ENCODE results near the gene PRDM5. TPM values are rescaled to one million over a fixed set of nuclear protein-coding genes. Genes with fewer than 3 reads are reported as not detected.

PRDM5 gene
- total RNA-seq, 1 donor from 2014 or later, result 21.9 TPM

DNA sequence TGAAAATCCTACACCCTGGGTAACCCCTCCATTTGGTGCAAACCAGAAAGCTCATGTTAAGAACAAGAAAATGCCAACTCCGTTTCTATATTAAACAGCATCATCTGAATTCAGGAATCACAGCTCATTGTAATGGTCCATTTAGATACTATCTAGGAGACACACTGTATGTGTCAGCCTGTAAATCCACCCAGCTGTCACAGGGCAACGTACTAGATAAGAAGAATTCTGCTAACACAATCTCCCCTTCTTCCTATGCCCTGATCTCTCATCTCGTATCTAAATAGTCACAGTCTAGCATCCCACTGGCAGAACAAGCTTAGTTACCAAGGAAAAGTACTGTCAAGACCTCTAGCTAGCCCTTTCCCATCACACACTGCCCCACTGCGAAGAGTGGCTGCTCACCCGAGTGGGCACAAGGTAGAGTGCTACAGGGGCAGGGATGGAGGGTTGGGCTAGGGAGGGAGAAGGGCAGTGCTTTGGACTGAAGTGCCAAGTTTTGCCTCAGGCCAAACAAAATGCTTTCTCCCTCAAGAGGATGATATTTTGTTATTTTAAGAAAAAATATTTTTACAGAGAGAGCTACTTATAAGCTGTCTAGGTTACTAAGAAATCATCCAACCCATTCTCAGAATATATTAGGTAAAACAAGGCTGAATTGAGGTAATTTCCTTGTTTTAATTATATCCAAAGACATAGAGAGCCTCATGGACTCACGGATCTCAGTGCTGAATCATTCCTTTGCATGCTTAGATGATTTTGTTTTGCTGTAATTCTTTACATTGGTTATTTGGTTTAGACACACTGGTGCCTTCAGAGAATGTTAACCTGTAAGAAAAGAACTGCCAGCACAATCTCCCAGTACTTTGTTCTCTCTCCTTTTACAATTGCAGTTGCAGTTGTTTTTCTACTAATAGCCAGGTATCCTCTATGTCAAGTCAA is 196.6 kb downstream of the PRDM5 start:
- Mint-ChIP-seq H3K27ac (ENCODE audit: unreplicated experiment) (no peak overlapping the region), H3K27me3 (ENCODE audit: low read depth) (no peaks in the 10 kb centered on the region)
- TF ChIP-seq, protein P1, sequence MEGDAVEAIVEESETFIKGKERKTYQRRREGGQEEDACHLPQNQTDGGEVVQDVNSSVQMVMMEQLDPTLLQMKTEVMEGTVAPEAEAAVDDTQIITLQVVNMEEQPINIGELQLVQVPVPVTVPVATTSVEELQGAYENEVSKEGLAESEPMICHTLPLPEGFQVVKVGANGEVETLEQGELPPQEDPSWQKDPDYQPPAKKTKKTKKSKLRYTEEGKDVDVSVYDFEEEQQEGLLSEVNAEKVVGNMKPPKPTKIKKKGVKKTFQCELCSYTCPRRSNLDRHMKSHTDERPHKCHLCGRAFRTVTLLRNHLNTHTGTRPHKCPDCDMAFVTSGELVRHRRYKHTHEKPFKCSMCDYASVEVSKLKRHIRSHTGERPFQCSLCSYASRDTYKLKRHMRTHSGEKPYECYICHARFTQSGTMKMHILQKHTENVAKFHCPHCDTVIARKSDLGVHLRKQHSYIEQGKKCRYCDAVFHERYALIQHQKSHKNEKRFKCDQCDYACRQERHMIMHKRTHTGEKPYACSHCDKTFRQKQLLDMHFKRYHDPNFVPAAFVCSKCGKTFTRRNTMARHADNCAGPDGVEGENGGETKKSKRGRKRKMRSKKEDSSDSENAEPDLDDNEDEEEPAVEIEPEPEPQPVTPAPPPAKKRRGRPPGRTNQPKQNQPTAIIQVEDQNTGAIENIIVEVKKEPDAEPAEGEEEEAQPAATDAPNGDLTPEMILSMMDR (conservative IDR thresholded peaks at IDR 0.05), result no peak

DNA sequence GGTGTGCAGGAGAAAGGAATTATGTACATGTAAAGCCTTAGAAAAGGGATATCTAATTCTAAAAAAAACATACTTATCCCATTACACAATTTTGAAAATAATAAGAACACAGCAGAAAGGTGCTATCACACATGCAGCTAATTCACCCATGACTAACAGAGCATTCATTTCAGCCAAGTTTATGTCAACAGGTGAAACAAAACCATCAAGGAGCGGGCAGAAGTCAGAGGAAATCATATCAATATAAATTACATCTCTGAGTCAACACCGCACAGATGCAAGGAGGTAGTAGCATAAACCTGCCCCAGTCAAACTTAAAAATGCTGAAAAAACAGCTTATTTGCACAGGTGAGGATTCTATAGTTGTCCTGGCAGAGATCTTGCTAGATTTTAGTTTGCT is 197.9 kb downstream of the PRDM5 start:
- no peaks in the 10 kb centered on the region for H3K27me3 Mint-ChIP-seq (ENCODE audit: low read depth)
- H3K4me3 Mint-ChIP-seq, result no peak overlapping the region
- DNase-seq (ENCODE audit: low read depth, low spot score), result no peak
- TF ChIP-seq, protein P1 (conservative IDR thresholded peaks at IDR 0.05), result no peak
- no peak overlapping the region for H3K27ac Mint-ChIP-seq (ENCODE audit: unreplicated experiment)
- H3K4me1 Mint-ChIP-seq, result peaks cover 31% of the 10 kb centered on the region
- H3K9me3 Mint-ChIP-seq, result no peaks in the 10 kb centered on the region
- H3K36me3 Mint-ChIP-seq (ENCODE audit: low read depth), result peaks cover 3% of the 10 kb centered on the region

More for the DNA sequence above, 196.6 kb downstream of the PRDM5 start:
- H3K4me1 Mint-ChIP-seq, result peaks cover 31% of the 10 kb centered on the region
- no peak for DNase-seq (ENCODE audit: low read depth, low spot score)
- H3K36me3 Mint-ChIP-seq (ENCODE audit: low read depth), result peaks cover 3% of the 10 kb centered on the region
- H3K9me3 Mint-ChIP-seq, result no peaks in the 10 kb centered on the region
- H3K4me3 Mint-ChIP-seq, result no peak overlapping the region

DNA sequence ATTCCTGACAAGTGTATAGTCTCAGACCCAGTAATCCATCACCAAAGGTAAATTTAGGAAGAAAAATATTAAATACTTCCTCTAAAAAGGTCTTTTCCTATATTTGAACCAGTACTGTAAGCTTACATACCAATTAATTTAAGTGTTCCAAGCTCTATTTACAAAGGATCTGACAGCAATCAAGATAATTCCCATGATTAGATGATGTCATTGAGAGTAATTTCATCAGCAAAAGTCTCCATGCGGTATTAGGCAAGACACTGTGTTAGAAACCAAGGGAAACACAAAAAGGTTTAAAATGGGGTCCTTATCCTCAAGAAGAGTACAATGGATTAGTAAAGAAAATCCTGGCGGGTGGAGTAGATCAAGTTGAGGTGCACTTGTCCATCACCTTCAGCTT is 198.5 kb downstream of the PRDM5 start:
- no peak overlapping the region for H3K27ac Mint-ChIP-seq (ENCODE audit: unreplicated experiment)
- H3K27me3 Mint-ChIP-seq (ENCODE audit: low read depth), result no peaks in the 10 kb centered on the region

DNA sequence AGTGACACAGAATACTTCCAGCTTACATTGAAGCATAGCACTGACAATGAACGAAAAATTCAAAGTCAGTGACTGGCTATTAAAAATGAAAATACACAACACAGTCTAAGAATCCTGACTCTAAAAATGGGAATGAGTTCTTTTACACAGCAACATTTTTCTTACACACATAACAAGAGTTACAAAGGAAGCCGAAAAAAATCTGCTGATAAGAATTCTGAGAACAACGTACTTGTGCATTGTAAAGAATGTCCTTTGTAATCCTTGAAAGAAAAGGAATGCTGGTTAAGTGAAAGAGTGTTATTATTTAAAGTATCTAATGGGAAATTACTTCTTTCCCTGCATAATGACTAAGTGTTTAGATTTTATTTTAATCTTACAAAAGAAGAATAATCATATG is 199.4 kb downstream of the PRDM5 start:
- no peak for DNase-seq (ENCODE audit: low read depth, low spot score)
- TF ChIP-seq, protein P1 (conservative IDR thresholded peaks at IDR 0.05), result no peak
- H3K27ac Mint-ChIP-seq (ENCODE audit: unreplicated experiment), result peak overlapping the region; percentile 2
- no peaks in the 10 kb centered on the region for H3K9me3 Mint-ChIP-seq
- peaks cover 31% of the 10 kb centered on the region for H3K4me1 Mint-ChIP-seq
- peaks cover 3% of the 10 kb centered on the region for H3K36me3 Mint-ChIP-seq (ENCODE audit: low read depth)
- no peak overlapping the region for H3K4me3 Mint-ChIP-seq
- H3K27me3 Mint-ChIP-seq (ENCODE audit: low read depth), result no peaks in the 10 kb centered on the region

More for the DNA sequence above, 198.5 kb downstream of the PRDM5 start:
- H3K4me3 Mint-ChIP-seq, result no peak overlapping the region
- peaks cover 31% of the 10 kb centered on the region for H3K4me1 Mint-ChIP-seq
- no peak for DNase-seq (ENCODE audit: low read depth, low spot score)
- H3K36me3 Mint-ChIP-seq (ENCODE audit: low read depth), result peaks cover 3% of the 10 kb centered on the region
- H3K9me3 Mint-ChIP-seq, result no peaks in the 10 kb centered on the region
- TF ChIP-seq, protein P1 (conservative IDR thresholded peaks at IDR 0.05), result no peak

DNA sequence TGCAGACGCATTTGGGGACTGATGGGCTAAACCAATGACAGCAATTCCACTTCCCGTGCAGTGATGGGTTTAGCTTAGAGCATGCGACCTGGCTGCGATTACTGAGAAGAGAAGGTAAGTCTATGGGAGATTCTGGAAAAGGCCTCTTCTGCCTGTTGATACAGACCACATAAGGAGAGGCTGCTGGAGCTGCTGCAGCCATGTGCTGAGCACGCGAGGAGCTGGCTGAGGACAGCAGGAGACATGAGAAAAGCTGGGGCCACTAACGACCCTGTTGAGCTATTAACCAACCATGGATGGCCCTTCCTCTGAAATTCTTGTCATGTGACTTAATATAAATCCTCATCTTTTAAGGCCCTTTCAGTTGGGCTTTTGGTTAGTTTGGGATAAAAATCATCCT is 199.9 kb downstream of the PRDM5 start:
- no peaks in the 10 kb centered on the region for H3K9me3 Mint-ChIP-seq
- no peak for DNase-seq (ENCODE audit: low read depth, low spot score)
- TF ChIP-seq, protein P1 (conservative IDR thresholded peaks at IDR 0.05), result no peak
- H3K4me1 Mint-ChIP-seq, result peaks cover 31% of the 10 kb centered on the region
- no peak overlapping the region for H3K4me3 Mint-ChIP-seq
- peaks cover 3% of the 10 kb centered on the region for H3K36me3 Mint-ChIP-seq (ENCODE audit: low read depth)
- H3K27ac Mint-ChIP-seq (ENCODE audit: unreplicated experiment), result peak overlapping the region; percentile 2
- no peaks in the 10 kb centered on the region for H3K27me3 Mint-ChIP-seq (ENCODE audit: low read depth)

All from neural crest cell (in vitro differentiated cells).